ENCODE measurements around the gene ANO10.

The ANO10 gene

DNA sequence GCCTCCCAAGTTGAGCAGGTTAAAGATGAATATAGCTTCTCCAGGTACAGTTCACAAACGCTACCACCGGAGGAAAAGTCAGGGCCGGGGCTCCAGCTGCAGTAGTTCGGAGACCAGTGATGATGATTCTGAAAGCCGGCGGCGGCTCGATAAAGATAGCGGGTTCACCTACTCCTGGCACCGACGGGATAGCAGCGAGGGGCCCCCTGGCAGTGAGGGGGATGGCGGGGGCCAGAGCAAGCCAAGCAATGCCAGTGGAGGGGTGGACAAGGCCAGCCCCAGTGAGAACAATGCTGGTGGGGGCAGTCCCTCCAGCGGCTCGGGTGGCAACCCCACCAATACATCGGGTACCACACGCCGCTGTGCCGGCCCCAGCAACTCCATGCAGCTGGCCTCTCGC lies 274.0 kb downstream of the ANO10 start:
- DNase-seq (ENCODE audit: low read depth): no peak

DNA sequence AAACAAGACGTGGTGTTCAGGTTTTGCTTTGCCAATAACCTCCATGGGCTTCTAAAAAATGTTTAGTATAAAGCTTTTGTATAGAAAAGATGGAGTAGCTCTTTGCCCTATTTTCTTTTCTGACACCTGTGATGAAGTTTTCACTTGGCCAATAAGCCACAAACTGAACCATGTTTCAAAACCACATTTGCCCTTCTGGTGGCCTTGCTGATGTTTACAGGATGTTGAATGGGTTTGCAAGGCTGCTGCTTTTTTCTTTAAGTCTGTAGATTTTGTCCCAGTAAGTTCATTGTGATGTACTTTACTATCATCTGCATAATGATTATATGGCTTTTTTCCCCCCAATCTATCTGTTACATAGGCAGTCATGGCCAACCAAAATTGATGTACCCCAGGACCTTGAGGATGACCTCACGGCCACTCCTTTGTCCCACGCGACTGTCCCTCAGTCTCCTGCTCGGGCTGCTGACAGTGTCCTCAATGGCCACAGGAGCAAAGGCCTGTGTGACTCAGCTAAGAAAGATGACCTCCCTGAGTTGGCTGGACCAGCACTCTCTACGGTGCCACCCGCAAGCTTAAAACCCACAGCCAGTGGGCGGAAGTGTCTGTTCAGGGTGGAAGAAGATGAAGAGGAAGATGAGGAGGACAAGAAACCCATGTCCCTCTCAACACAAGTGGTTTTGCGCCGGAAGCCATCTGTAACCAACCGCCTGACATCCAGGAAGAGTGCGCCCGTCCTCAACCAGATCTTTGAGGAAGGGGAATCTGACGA lies 274.6 kb downstream of the ANO10 start:
- DNase-seq (ENCODE audit: low read depth): no peak

DNA sequence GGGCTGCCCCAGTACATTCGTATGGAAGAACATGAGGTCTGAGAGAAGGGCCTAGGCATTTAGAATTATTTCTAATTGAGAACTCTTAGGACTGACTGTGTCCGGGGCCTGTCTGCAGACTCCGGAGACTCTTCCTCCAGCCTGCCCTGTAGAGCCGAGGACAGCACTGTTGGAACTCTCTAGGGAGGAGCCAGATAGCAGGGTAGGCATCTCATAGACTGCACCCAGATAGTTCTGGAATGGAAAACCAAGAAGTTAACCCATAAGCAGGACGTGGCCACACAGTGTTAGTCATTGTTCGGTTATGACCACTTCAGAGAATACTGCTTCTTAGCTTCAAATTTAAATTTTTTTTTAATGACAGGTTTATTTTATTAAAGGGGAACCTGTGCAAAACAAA lies 275.9 kb downstream of the ANO10 start:
- no peak for DNase-seq (ENCODE audit: low read depth)

DNA sequence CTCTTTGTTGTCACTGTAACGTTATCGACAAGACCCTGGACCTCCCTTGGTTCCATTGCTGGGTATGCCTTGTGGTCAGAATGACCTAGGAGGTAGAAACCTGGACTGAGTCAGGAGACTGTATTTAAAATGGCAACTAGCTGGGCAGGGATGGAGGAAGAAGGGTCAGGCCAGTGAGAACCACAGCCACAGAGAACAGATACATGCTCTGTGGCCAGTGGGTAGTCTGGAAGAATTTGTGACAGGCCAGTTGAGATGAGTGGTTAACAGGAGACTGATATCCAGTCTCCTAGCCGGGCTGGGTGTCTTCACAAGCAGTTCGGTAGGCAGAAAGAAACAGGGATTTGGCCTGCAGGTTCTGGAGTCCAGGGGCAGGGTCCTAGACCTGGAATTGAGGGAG lies 276.6 kb downstream of the ANO10 start:
- no peak for DNase-seq (ENCODE audit: low read depth)

DNA sequence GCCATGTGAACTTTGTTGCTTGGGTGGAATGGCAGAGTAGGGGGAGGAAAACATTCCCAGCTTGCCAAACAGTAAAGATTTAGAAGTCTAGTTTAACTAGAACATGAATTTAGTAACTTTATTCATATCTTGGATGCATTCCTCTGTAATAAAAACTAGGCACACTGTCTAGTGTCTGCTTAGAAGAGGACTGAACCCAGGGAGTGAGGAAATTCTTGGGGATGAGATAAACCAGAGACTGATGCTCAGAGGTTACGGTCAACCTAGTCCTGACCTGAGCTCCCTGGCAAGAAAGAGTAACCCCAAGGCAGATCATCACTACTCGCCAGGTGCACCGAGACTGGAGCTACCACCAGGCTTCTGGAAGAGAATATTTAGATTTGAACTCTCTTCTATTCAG lies 277.3 kb downstream of the ANO10 start:
- no peak for DNase-seq (ENCODE audit: low read depth)

DNA sequence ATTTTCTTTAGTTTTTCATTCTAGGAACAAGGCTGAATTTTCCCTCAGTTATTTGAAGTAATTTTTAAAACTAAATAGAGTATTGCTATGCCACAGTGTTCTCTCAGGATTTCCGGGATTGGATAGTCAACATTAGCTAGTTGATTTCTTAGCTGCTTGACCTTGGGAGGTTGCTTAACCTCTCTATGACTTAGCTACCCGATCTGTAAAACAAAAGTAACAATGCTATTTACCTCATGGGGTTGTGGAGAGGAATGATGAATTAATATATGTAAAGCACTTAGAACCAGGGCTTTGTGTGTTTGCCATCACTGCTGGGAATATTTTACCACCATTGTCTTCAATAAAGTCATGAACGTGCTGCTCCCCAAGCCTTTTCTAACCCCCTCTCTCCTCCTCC lies 278.0 kb downstream of the ANO10 start:
- DNase-seq (ENCODE audit: low read depth): no peak

DNA sequence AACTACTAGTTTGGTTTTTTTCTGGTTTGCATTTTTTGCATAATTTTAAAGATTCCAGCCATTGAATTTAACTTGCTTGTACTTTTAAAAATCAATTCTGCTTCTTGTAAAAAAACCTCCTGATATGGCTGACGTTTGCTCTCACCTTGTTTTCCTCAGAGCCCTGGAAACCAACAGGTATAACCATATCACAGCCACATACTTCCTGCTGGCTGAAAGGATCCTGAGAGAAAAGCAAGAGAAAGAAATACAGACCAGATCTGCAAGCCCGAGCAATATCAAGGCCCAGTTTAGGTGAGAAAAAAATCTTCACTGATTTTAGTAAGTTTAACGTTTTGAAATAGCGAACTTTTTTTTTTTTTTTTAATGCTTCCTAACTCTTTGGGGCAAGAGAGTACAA lies 278.6 kb downstream of the ANO10 start:
- no peak for DNase-seq (ENCODE audit: low read depth)

DNA sequence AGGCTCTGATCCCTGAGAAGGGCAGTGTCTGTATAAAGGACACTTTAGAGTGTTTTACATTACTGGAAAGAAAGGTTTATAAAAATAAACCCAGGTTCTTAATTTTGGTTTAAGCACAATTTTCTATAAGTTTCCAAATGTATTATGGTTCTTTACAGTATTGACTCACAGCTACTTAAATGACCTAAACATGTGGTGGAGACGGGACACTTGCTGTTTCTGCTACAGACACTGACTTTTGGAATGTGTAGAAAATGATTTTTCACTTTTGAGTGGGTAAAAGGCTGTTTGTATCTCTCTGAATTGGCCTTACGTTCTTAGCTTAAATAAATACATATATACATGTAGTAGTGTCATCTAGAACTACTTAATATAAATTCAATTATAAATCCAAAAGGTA lies 280.0 kb downstream of the ANO10 start:
- no peak for DNase-seq (ENCODE audit: low read depth)

DNA sequence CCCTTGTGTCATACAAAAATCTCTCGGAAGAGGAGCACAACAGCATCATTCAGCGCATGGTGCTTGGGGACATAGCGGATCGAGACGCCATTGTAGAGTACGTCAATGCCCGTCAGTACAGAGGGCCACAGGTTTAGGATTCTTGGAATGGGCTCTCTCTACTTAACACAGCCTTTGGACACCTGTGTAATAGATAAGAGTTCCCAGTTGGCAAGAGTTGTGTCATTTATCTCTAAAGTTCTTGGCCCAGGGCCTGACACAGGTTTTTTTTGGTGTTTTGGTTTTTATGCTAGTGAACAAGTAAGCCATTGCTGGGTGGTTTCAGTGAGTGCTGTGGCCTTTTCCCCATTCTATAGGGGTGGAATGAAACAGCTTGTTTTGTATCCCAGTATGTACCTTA lies 281.4 kb downstream of the ANO10 start:
- no peak for DNase-seq (ENCODE audit: low read depth)

DNA sequence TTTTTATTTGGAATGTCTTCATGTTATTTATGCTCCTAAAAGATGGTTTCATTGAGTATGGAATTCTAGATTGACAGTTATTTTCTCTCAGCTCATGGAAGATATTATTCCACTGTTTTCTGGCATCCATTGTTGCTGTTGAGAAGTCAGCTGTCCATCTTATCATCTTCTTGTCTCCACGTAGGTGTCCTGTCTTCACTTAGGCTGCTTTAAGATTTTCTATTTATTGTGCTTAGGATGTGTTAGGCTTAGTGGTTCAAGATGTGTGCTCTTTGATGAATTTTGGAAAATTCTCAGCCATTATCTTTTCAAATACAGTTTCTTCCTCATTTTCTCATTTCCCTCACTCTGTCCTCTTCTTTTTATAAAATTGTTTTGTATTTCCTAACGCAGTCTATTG lies 283.5 kb downstream of the ANO10 start:
- no peak for DNase-seq (ENCODE audit: low read depth)

- DNase-seq (ENCODE audit: low read depth): no peak
Observed at GRCh38 chr3:43335799-43336198, 286.0 kb downstream of the ANO10 start.

DNA sequence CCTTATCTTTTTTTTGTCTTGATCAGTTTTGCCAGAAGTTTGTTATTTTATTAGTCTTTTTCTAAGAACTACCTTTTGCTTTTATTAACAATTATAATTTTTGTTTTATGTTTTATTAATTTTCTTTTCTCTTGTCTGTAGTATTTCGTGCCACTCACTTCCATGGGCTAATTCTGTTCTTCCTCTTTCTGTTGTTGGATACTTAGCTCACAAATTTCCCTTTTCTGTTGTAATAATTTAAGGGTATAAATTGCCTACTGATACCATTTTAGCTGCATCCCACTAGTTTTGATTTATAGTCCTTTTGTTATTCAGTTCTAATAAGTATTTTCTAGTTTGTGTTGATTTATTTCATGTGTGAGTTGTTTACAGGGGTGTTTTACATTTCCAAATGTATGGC lies 286.8 kb downstream of the ANO10 start:
- DNase-seq (ENCODE audit: low read depth): no peak

GRCh38 chr3:43331381-43331780 lies 290.4 kb downstream of the ANO10 start:
- DNase-seq (ENCODE audit: low read depth): no peak

GRCh38 chr3:43330981-43331380 lies 290.8 kb downstream of the ANO10 start:
- DNase-seq (ENCODE audit: low read depth): no peak

GRCh38 chr3:43328653-43329052 lies 293.2 kb downstream of the ANO10 start:
- DNase-seq (ENCODE audit: low read depth): no peak

DNA sequence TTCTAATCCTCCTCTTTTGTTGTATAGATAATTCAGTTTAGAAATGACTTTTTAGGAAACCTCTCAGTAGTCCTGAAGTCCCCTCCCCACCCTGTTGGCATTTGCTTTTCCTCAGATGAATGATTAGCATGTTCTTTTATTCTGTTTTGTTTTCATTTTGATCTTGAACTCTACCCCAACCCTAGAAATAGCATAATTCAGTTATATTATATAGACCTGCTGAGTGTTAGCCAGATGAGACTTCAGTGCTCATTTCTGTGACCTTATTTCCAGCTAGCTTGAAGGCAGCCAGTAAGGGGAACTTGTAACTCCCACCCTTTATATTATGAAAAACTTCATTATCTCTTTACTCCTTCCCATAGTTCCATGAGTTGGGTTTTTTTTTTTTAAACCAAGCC lies 294.2 kb downstream of the ANO10 start:
- DNase-seq (ENCODE audit: low read depth): no peak

- DNase-seq (ENCODE audit: low read depth): no peak
Observed at GRCh38 chr3:43326891-43327581, 294.8 kb downstream of the ANO10 start.

GRCh38 chr3:43323541-43323940 lies 298.3 kb downstream of the ANO10 start:
- DNase-seq (ENCODE audit: low read depth): no peak

DNA sequence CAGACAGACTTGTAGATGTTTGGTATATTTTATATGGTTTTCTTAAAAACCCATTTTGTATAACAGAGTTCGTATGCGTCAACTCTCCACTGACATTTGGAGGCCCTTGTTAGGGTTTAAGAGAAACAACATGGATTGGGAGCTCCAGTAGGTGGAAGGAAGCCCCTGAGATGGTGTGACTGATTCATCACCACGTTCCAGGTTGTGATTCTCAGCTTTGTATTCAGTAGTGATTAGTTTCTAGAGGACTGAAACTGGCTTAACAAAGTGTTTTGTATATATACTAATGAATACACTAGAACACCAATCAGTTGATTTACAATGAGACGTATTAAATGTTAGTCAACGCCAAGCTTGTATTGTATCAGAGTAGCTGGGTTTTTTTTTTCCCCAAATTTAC lies 301.5 kb downstream of the ANO10 start:
- no peak for DNase-seq (ENCODE audit: low read depth)

GRCh38 chr3:43319794-43320193 lies 302.0 kb downstream of the ANO10 start:
- DNase-seq (ENCODE audit: low read depth): no peak

- DNase-seq (ENCODE audit: low read depth): no peak
Observed at GRCh38 chr3:43319376-43319775, 302.4 kb downstream of the ANO10 start.

GRCh38 chr3:43317461-43318316 lies 304.1 kb downstream of the ANO10 start:
- DNase-seq (ENCODE audit: low read depth): no peak
